ENCODE results near the gene GDF2.

Gene GDF2

GRCh38 chr10:47376522-47377220, 54.4 kb downstream of the GDF2 start:
- H3K4me3 ChIP-seq (replicated peaks; ENCODE audit: low read depth, low read length): no peak overlapping the region
- H3K27me3 ChIP-seq (replicated peaks; ENCODE audit: control insufficient read depth, insufficient read depth, low read length): peaks cover 7% of the 10 kb centered on the region
- no peak for DNase-seq (ENCODE audit: extremely low read depth, insufficient read length)
- no peaks in the 10 kb centered on the region for H3K36me3 ChIP-seq (ENCODE audit: control insufficient read depth, insufficient read depth, low read length)
- TF ChIP-seq CTCF (IDR thresholded peaks at IDR 0.05; ENCODE audit: insufficient read depth, low read length, poor library complexity, severe bottlenecking): no peak

Measured in GM06990 (cell line).